ENCODE results near the gene IPO13. TPM values are rescaled to one million over a fixed set of nuclear protein-coding genes. Genes with fewer than 3 reads are reported as not detected.

IPO13 gene
- total RNA-seq, 4 donors from 2014 or later, result 81.9 to 171 (median 105) TPM

- intact Hi-C loops (cut with DNase I; ENCODE audit: low total_unique reads) (loop anchor here (5.0 kb wide), 1 partner anchor 39 kb away; the partner anchor contains the start of gene SLC6A9), in situ Hi-C loops (cut with MboI; ENCODE audit: low sequenced_read_pairs in 4 of 4) (loop anchor here in 1 of 4 donors (10.0 kb wide), 1 partner anchor 51 kb away; no protein-coding TSS in a partner anchor)
- Histone ChIP-seq H3K9me3 (no peaks in the 10 kb centered on the region), H3K36me3 (no peaks in the 10 kb centered on the region), H3K27me3 (no peaks in the 10 kb centered on the region), H3K27ac (no peak overlapping the region), H3K4me3 (no peak overlapping the region), H3K4me1 (peaks cover 0 to 17% of the 10 kb centered on the region in 2 donors)
- ATAC-seq, result no peak
- no peak for DNase-seq
- TF ChIP-seq POLR2A (IDR thresholded peaks at IDR 0.05), result no peak
- no peak for TF ChIP-seq CTCF (IDR thresholded peaks at IDR 0.05 in 4 of 5, conservative IDR thresholded peaks at IDR 0.05 in 1 of 5)
Measured at GRCh38 chr1:43993206-43993914, 46.6 kb downstream of the IPO13 start.

GRCh38 chr1:43994071-43994470 is 47.3 kb downstream of the IPO13 start:
- TF ChIP-seq CTCF (IDR thresholded peaks at IDR 0.05 in 4 of 5, conservative IDR thresholded peaks at IDR 0.05 in 1 of 5), result no peak
- no peak for TF ChIP-seq POLR2A (IDR thresholded peaks at IDR 0.05)
- Histone ChIP-seq H3K4me1 (peaks cover 0 to 17% of the 10 kb centered on the region in 2 donors), H3K4me3 (no peak overlapping the region), H3K27me3 (no peaks in the 10 kb centered on the region), H3K9me3 (no peaks in the 10 kb centered on the region), H3K27ac (no peak overlapping the region), H3K36me3 (no peaks in the 10 kb centered on the region)
- in situ Hi-C loops (cut with MboI; ENCODE audit: low sequenced_read_pairs in 4 of 4), result loop anchor here in 1 of 4 donors (10.0 kb wide), 1 partner anchor 51 kb away; no protein-coding TSS in a partner anchor
- DNase-seq (no peak), ATAC-seq (no peak)
- intact Hi-C loops (cut with DNase I; ENCODE audit: low total_unique reads), result loop anchor here (5.0 kb wide), 1 partner anchor 38 kb away; the partner anchor contains the start of gene SLC6A9

GRCh38 chr1:43994794-43995790 is 48.3 kb downstream of the IPO13 start:
- Histone ChIP-seq H3K9me3 (no peaks in the 10 kb centered on the region), H3K27me3 (no peaks in the 10 kb centered on the region), H3K36me3 (no peaks in the 10 kb centered on the region), H3K27ac (no peak overlapping the region), H3K4me3 (no peak overlapping the region), H3K4me1 (peaks cover 0 to 17% of the 10 kb centered on the region in 2 donors)
- in situ Hi-C loops (cut with MboI; ENCODE audit: low sequenced_read_pairs in 4 of 4), result loop anchor here in 1 of 4 donors (10.0 kb wide), 1 partner anchor 50 kb away; no protein-coding TSS in a partner anchor
- no peak for ATAC-seq
- no peak for TF ChIP-seq CTCF (IDR thresholded peaks at IDR 0.05 in 4 of 5, conservative IDR thresholded peaks at IDR 0.05 in 1 of 5)
- TF ChIP-seq POLR2A (IDR thresholded peaks at IDR 0.05), result no peak
- no peak for DNase-seq
- intact Hi-C loops (cut with DNase I; ENCODE audit: low total_unique reads), result loop anchor here (5.0 kb wide), 1 partner anchor 37 kb away; the partner anchor contains the start of gene SLC6A9

GRCh38 chr1:43995984-43996732 is 49.4 kb downstream of the IPO13 start:
- H3K36me3 ChIP-seq, result no peaks in the 10 kb centered on the region
- in situ Hi-C loops (cut with MboI; ENCODE audit: low sequenced_read_pairs in 4 of 4) (loop anchor here in 1 of 4 donors (10.0 kb wide), 1 partner anchor 49 kb away; no protein-coding TSS in a partner anchor), intact Hi-C loops (cut with DNase I; ENCODE audit: low total_unique reads) (no loop called here)
- H3K4me3 ChIP-seq, result no peak overlapping the region
- no peak overlapping the region for H3K27ac ChIP-seq
- H3K4me1 ChIP-seq, result peaks cover 0 to 8% of the 10 kb centered on the region in 2 donors
- DNase-seq (no peak), ATAC-seq (no peak)
- H3K27me3 ChIP-seq, result no peaks in the 10 kb centered on the region
- TF ChIP-seq CTCF (IDR thresholded peaks at IDR 0.05 in 4 of 5, conservative IDR thresholded peaks at IDR 0.05 in 1 of 5) (no peak), POLR2A (IDR thresholded peaks at IDR 0.05) (no peak)
- H3K9me3 ChIP-seq, result no peaks in the 10 kb centered on the region

Measured in gastrocnemius medialis (tissue), 4 donors.